Measurements from ENCODE around the gene WNT9A. TPM values are rescaled to one million over a fixed set of nuclear protein-coding genes. Genes with fewer than 3 reads are reported as not detected.
A peak's percentile ranks its signal among the peaks of the same experiment; 100 is the strongest.

WNT9A gene
- polyA plus RNA-seq, 3 donors: not detected

DNA sequence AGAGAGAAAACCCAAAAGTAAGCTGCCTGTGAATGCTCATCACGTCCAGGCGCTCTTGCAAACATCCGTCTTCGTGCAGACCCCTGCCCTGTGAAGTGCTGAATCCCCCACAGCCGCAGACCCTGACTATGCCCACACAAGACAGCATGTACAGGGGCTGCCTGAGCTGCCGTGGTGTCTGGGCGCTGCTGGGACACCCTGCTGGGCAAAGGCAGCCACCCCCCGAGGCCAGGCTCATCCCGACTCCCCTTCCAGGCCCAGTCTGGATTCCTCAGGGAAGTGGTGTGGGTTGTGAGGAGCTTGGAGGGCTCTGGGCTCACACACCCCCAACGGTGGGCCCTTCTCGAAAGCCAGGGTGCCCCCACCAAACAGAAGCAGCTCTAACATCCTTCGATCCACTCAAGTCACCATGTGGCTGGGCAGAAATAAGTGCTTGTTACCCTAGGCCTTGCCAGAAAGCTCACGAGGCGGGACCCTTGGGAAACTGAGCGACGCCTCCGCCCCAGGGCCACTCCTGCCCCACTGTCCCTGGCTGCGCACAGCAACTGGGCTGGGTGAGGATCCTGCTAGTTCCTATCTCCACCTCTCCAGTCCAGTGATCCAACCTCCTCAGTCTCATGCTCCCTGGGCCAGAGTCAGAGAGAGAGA, 4.8 kb upstream of the WNT9A start:
- Histone ChIP-seq H3K79me2 (ENCODE audit: insufficient read depth, low read length) (no peaks in the 10 kb centered on the region), H3K27ac (ENCODE audit: low read depth in 1 of 2, low read length in 2 of 2) (no peak overlapping the region), H3K4me1 (ENCODE audit: control insufficient read depth in 1 of 2, insufficient read depth in 2 of 2, low read length in 2 of 2) (no peaks in the 10 kb centered on the region), H3K9me3 (replicated peaks in 1 of 2; ENCODE audit: control insufficient read depth in 1 of 2, insufficient read depth in 1 of 2, low read length in 2 of 2) (peaks cover 0 to 8% of the 10 kb centered on the region in 2 donors), H3K4me3 (replicated peaks in 1 of 3; ENCODE audit: low read depth in 2 of 3, low read length in 3 of 3) (no peak overlapping the region), H3K4me2 (replicated peaks; ENCODE audit: extremely low read depth, low read length, poor library complexity, severe bottlenecking) (no peak overlapping the region), H3K27me3 (ENCODE audit: control insufficient read depth in 2 of 2, insufficient read depth in 2 of 2, low read length in 2 of 2) (peaks cover 7 to 26% of the 10 kb centered on the region in 2 donors), H3K9ac (ENCODE audit: insufficient read depth, low read length, poor library complexity, severe bottlenecking) (no peak overlapping the region), H2AFZ (ENCODE audit: insufficient read depth, low read depth, low read length, poor library complexity, severe bottlenecking) (no peak overlapping the region), H4K20me1 (ENCODE audit: insufficient read depth, low read length) (no peaks in the 10 kb centered on the region), H3K36me3 (replicated peaks in 1 of 2; ENCODE audit: control insufficient read depth in 1 of 2, insufficient read depth in 2 of 2, low read length in 2 of 2) (no peaks in the 10 kb centered on the region)
- WGBS (ENCODE audit: insufficient coverage): 93% methylated on average over 11 of the region's 18 CpGs
- H3K4me1 Mint-ChIP-seq: peaks cover 4% of the 10 kb centered on the region
- DNase-seq: no peak
- H3K27ac Mint-ChIP-seq: no peak overlapping the region
- H3K27me3 Mint-ChIP-seq (ENCODE audit: low read depth in 3 of 3): peaks cover 29 to 44% (median 33%) of the 10 kb centered on the region in 3 donors
- no peaks in the 10 kb centered on the region for H3K36me3 Mint-ChIP-seq
- intact Hi-C loops (cut with micrococcal nuclease): no loop called here
- no peak overlapping the region for H3K4me3 Mint-ChIP-seq
- TF ChIP-seq, protein P1, sequence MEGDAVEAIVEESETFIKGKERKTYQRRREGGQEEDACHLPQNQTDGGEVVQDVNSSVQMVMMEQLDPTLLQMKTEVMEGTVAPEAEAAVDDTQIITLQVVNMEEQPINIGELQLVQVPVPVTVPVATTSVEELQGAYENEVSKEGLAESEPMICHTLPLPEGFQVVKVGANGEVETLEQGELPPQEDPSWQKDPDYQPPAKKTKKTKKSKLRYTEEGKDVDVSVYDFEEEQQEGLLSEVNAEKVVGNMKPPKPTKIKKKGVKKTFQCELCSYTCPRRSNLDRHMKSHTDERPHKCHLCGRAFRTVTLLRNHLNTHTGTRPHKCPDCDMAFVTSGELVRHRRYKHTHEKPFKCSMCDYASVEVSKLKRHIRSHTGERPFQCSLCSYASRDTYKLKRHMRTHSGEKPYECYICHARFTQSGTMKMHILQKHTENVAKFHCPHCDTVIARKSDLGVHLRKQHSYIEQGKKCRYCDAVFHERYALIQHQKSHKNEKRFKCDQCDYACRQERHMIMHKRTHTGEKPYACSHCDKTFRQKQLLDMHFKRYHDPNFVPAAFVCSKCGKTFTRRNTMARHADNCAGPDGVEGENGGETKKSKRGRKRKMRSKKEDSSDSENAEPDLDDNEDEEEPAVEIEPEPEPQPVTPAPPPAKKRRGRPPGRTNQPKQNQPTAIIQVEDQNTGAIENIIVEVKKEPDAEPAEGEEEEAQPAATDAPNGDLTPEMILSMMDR (IDR thresholded peaks at IDR 0.05): no peak
- peaks cover 0 to 6% (median 2%) of the 10 kb centered on the region in 7 donors for H3K9me3 Mint-ChIP-seq

DNA sequence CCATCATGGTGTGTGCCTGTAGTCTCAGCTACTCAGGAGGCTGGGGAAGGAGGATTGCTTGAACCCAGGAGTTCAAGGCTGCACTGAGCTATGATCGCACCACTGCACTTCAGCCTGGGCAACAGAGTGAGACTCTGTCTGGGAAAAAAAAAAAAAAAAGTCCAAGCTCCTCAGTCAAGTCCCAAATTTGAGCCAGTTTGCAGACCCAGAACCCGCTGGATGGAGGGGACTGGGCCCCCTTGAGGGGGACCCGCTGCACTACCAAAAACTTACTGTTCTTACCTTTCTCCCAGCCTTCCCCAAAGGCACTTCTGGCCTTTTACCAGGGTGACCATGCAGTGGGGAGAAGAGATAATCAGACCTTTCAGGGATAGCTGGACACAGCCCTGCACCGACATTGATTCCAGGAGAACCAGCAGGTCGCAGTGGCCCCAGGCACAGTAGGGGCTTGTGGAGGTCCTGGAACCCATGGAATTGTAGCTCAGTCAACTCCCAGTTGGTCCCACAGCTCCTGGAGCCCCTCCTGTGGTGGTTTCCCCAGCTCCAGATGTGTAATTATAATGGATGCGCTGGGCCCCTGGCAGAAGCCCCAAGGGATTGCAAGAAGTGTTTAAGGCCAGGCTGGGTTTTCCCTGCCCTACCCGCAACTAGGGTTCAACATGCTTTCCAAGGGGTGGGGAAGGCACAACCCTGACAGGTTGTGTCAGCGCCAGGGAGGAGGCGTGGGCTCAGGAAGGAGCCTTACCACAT, 4.1 kb upstream of the WNT9A start:
- no peaks in the 10 kb centered on the region for H4K20me1 ChIP-seq (ENCODE audit: insufficient read depth, low read length)
- peaks cover 7% of the 10 kb centered on the region for H3K4me1 Mint-ChIP-seq
- H3K79me2 ChIP-seq (ENCODE audit: insufficient read depth, low read length): no peaks in the 10 kb centered on the region
- peak overlapping the region in 1 of 2 donors; percentile 11 for H3K4me3 Mint-ChIP-seq
- peaks cover 0 to 6% (median 2%) of the 10 kb centered on the region in 7 donors for H3K9me3 Mint-ChIP-seq
- H3K4me3 ChIP-seq (replicated peaks in 1 of 3; ENCODE audit: low read depth in 2 of 3, low read length in 3 of 3): no peak overlapping the region
- H3K36me3 ChIP-seq (replicated peaks in 1 of 2; ENCODE audit: control insufficient read depth in 1 of 2, insufficient read depth in 2 of 2, low read length in 2 of 2): no peaks in the 10 kb centered on the region
- peaks cover 0 to 8% of the 10 kb centered on the region in 2 donors for H3K9me3 ChIP-seq (replicated peaks in 1 of 2; ENCODE audit: control insufficient read depth in 1 of 2, insufficient read depth in 1 of 2, low read length in 2 of 2)
- peaks cover 35 to 50% (median 39%) of the 10 kb centered on the region in 3 donors for H3K27me3 Mint-ChIP-seq (ENCODE audit: low read depth in 3 of 3)
- TF ChIP-seq, protein P1 (IDR thresholded peaks at IDR 0.05): no peak
- no peaks in the 10 kb centered on the region for H3K36me3 Mint-ChIP-seq
- DNase-seq: no peak
- WGBS (ENCODE audit: insufficient coverage): 87% methylated on average over 7 of the region's 9 CpGs
- peaks cover 7 to 32% of the 10 kb centered on the region in 2 donors for H3K27me3 ChIP-seq (ENCODE audit: control insufficient read depth in 2 of 2, insufficient read depth in 2 of 2, low read length in 2 of 2)
- H3K4me2 ChIP-seq (replicated peaks; ENCODE audit: extremely low read depth, low read length, poor library complexity, severe bottlenecking): no peak overlapping the region
- no peak overlapping the region for H2AFZ ChIP-seq (ENCODE audit: insufficient read depth, low read depth, low read length, poor library complexity, severe bottlenecking)
- H3K9ac ChIP-seq (ENCODE audit: insufficient read depth, low read length, poor library complexity, severe bottlenecking): no peak overlapping the region
- no peak overlapping the region for H3K27ac Mint-ChIP-seq
- intact Hi-C loops (cut with micrococcal nuclease): no loop called here
- H3K27ac ChIP-seq (ENCODE audit: low read depth in 1 of 2, low read length in 2 of 2): no peak overlapping the region
- H3K4me1 ChIP-seq (ENCODE audit: control insufficient read depth in 1 of 2, insufficient read depth in 2 of 2, low read length in 2 of 2): peaks cover 0 to 7% of the 10 kb centered on the region in 2 donors

All from CD14-positive monocyte (primary cell).